Measurements from ENCODE around the gene NDUFB5. TPM values are rescaled to one million over a fixed set of nuclear protein-coding genes. Genes with fewer than 3 reads are reported as not detected.
"Not testable (repeated sequence)": the region's sequence is repeated elsewhere in the genome, so short reads cannot be mapped to it uniquely, and the experiment has no call there.

NDUFB5 gene
- total and polyA plus RNA-seq, 7 donors: 106 to 216 (median 184) TPM

DNA sequence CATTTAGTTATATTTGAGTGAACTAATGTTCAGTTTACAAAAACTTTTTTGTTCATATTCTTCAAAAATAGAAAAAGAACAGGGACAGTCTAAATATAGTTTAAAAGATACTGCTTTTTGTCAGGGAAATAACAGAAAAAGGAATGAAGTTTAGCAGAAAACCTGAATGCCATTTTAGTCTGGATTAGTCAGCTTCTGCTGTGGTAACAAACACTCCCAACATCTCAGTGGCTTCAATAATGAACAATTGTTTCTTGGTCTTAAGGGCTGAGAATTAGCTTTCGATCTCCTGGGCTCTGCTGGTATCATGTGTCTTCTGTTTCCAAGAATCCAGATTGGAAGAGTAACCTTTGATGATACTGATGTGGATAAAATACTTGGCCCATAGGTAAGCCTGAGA is 35.9 kb downstream of the NDUFB5 start:
- no peaks in the 10 kb centered on the region for H3K4me1 ChIP-seq
- no peak for DNase-seq
- no peaks in the 10 kb centered on the region for H3K9me3 ChIP-seq
- 94 to 99% methylated on average over 1 of the region's 1 CpG for WGBS, 2 donors
- TF ChIP-seq POLR2AphosphoS5 (IDR thresholded peaks at IDR 0.05) (no peak), EP300 (IDR thresholded peaks at IDR 0.05) (no peak), CTCF (IDR thresholded peaks at IDR 0.05) (no peak), POLR2A (IDR thresholded peaks at IDR 0.05) (no peak)
- H3K27me3 ChIP-seq: no peaks in the 10 kb centered on the region
- no peaks in the 10 kb centered on the region for H3K36me3 ChIP-seq
- intact Hi-C loops (cut with DNase I): no loop called here
- no peak overlapping the region for H3K27ac ChIP-seq
- no peak overlapping the region for H3K4me3 ChIP-seq

GRCh38 chr3:179642871-179643270 is 38.3 kb downstream of the NDUFB5 start:
- H3K27ac ChIP-seq: no peak overlapping the region
- 71 to 87% methylated on average over 3 of the region's 3 CpGs for whole genome bisulfite sequencing, 2 donors

DNA sequence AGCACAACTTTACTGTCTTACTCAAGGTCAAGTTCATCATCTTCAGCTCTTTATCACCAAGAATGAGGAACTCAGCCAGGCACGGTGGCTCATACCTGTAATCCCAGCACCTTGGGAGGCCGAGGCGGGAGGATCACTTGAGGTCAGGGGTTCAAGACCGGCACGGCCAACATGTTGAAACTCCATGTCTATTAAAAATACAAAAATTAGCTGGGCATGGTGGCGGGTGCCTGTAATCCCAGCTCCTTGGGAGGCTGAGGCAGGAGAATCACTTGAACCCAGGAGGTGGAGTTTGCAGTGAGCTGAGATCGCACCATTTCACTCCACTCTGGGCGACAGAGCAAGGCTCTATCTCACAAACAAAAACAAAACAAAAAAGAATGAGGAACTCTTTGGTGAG is 39.2 kb downstream of the NDUFB5 start:
- intact Hi-C loops (cut with DNase I): not testable (repeated sequence)
- 84 to 90% methylated on average over 8 of the region's 8 CpGs for WGBS, 2 donors

More at GRCh38 chr3:179642871-179643270, 38.3 kb downstream of the NDUFB5 start:
- H3K4me3 ChIP-seq: no peak overlapping the region
- H3K4me1 ChIP-seq: no peaks in the 10 kb centered on the region
- intact Hi-C loops (cut with DNase I): no loop called here
- H3K36me3 ChIP-seq: no peaks in the 10 kb centered on the region
- no peak for DNase-seq
- H3K27me3 ChIP-seq: no peaks in the 10 kb centered on the region
- no peaks in the 10 kb centered on the region for H3K9me3 ChIP-seq
- TF ChIP-seq POLR2AphosphoS5 (IDR thresholded peaks at IDR 0.05) (no peak), EP300 (IDR thresholded peaks at IDR 0.05) (no peak), POLR2A (IDR thresholded peaks at IDR 0.05) (no peak), CTCF (IDR thresholded peaks at IDR 0.05) (no peak)

GRCh38 chr3:179646177-179646576 is 41.6 kb downstream of the NDUFB5 start:
- no peak for TF ChIP-seq CTCF (IDR thresholded peaks at IDR 0.05)
- no peak for TF ChIP-seq EP300 (IDR thresholded peaks at IDR 0.05)
- TF ChIP-seq POLR2AphosphoS5 (IDR thresholded peaks at IDR 0.05): no peak
- TF ChIP-seq POLR2A (IDR thresholded peaks at IDR 0.05): no peak
- Histone ChIP-seq H3K9me3 (no peaks in the 10 kb centered on the region), H3K27me3 (no peaks in the 10 kb centered on the region), H3K36me3 (no peaks in the 10 kb centered on the region), H3K4me1 (no peaks in the 10 kb centered on the region), H3K27ac (no peak overlapping the region), H3K4me3 (no peak overlapping the region)
- DNase-seq: no peak
- WGBS, 2 donors: 85% methylated on average over 3 of the region's 3 CpGs
- intact Hi-C loops (cut with DNase I): no loop called here

More for the DNA sequence above, 39.2 kb downstream of the NDUFB5 start:
- not testable (repeated sequence) for H3K36me3 ChIP-seq, H3K4me1 ChIP-seq, H3K27ac ChIP-seq, H3K27me3 ChIP-seq, H3K4me3 ChIP-seq, DNase-seq, H3K9me3 ChIP-seq

DNA sequence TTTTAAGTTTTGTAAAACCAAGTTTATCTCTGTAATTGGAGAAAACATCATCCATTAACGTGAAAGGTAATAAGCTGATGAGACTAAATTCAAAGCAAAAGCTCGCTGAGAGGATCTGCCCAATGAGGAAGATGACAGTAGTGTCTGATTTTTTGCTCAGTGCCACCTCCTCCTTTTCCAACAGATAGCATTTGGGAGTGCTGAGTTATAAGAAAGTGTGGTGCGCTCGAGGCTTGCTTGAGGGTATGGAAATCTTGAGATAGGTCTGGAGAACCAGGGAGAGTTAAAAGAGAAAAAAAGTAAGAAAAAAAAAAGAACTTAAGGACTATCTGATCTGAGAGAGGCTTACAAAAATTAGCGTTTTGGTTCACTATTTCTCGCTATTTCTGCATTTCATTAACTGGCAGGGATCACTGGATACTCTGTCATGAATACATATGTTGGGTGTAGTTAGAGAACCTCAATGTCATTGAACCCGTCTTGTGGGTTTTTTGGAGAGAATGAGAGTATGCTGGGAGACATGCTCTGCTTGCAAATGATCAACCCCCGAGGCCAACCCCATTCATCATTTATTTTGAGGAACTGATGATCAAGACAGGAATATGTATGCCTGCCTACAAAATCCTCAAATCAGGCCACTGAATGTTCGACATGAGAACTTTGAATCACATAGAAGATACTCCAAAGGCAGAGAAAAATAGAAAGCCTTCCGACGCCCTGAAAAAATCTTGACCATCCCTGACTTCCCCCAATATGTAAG is 47.3 kb downstream of the NDUFB5 start:
- H3K27ac ChIP-seq: peak overlapping the region; percentile 93 to 97 (median 96)
- DNase-seq: no peak
- H3K36me3 ChIP-seq: no peaks in the 10 kb centered on the region
- H3K9me3 ChIP-seq: no peaks in the 10 kb centered on the region
- WGBS, 2 donors: 48 to 49% methylated on average over 11 of the region's 11 CpGs
- peaks cover 0 to 15% (median 10%) of the 10 kb centered on the region in 4 donors for H3K4me1 ChIP-seq
- H3K4me3 ChIP-seq: peak overlapping the region; percentile 74 to 91 (median 88)
- TF ChIP-seq CTCF (IDR thresholded peaks at IDR 0.05) (no peak), POLR2AphosphoS5 (IDR thresholded peaks at IDR 0.05) (no peak), POLR2A (IDR thresholded peaks at IDR 0.05) (no peak), EP300 (IDR thresholded peaks at IDR 0.05) (no peak)
- intact Hi-C loops (cut with DNase I): loop anchor here (2.0 kb wide), 1 partner anchor 47 kb away; the partner anchor contains the start of genes MRPL47 and NDUFB5
- H3K27me3 ChIP-seq: no peaks in the 10 kb centered on the region

Data from sigmoid colon (tissue), 7 donors.